Gastroesophageal sphincter (tissue), 3 donors: ENCODE data around the gene KPNB1.

ENCODE experiments used
- POLR2A ChIP-seq, 2 donors: fragments of 450-650 bp; IDR thresholded peaks; one replicate each; pipeline ENCODE4 v1.6.1; 2017; ENCODE audit warnings: antibody characterized with exemption in 2 of 2, mild to moderate bottlenecking in 2 of 2, moderate library complexity in 1 of 2
- TF ChIP-seq, protein P1 (sequence below), 4 experiments: fragments of 200-600 bp in 2 of 4; fragments of 450-650 bp in 2 of 4; sonication (generic) in 1 of 4; IDR thresholded peaks; one replicate each; pipeline ENCODE4 v1.5.1; 2017 to 2019; ENCODE audit warnings: antibody characterized with exemption in 4 of 4, mild to moderate bottlenecking in 2 of 4, moderate library complexity in 2 of 4

DNA sequence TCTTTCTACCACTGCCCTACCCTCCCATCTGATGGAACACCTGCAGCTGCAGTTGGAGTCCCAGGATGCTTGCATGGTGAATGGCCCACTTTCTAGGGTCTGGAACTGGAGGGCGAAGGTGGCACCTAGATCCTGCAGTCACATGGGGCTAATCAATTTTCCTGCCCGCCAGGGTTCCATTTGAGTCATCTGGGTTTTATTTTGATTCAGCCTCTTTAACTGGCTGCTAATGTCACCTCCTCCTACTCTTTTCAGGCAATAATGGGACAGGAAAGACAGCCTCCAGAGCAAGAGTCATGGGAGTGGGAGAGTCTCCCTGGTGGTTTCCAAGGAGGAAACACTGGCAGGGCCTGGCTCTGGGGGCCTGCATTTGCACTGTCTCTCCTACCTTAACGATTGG, 40.4 kb downstream of the KPNB1 start:
- no peak for TF ChIP-seq POLR2A (IDR thresholded peaks at IDR 0.05)
- TF ChIP-seq, protein P1, sequence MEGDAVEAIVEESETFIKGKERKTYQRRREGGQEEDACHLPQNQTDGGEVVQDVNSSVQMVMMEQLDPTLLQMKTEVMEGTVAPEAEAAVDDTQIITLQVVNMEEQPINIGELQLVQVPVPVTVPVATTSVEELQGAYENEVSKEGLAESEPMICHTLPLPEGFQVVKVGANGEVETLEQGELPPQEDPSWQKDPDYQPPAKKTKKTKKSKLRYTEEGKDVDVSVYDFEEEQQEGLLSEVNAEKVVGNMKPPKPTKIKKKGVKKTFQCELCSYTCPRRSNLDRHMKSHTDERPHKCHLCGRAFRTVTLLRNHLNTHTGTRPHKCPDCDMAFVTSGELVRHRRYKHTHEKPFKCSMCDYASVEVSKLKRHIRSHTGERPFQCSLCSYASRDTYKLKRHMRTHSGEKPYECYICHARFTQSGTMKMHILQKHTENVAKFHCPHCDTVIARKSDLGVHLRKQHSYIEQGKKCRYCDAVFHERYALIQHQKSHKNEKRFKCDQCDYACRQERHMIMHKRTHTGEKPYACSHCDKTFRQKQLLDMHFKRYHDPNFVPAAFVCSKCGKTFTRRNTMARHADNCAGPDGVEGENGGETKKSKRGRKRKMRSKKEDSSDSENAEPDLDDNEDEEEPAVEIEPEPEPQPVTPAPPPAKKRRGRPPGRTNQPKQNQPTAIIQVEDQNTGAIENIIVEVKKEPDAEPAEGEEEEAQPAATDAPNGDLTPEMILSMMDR (IDR thresholded peaks at IDR 0.05): no peak
